Osteoblast (primary cell): Measurements from ENCODE around the gene FXR1. TPM values are rescaled to one million over a fixed set of nuclear protein-coding genes. Genes with fewer than 3 reads are reported as not detected.

Experiments
- DNase-seq: peaks from one replicate; pipeline ENCODE4 v3.0.0; 2011; ENCODE audit warnings: low spot score, mixed read lengths; ENCODE audit not compliant: insufficient read length; ENCODE audit errors: missing footprints
- H2AFZ ChIP-seq: 2 replicates; pipeline ENCODE4 v1.6.0; 2011; ENCODE audit warnings: mild to moderate bottlenecking, low read length
- H3K27ac ChIP-seq: 2 replicates; pipeline ENCODE4 v1.5.1; 2011; ENCODE audit warnings: mild to moderate bottlenecking, low read depth, low read length, moderate library complexity
- H3K27me3 ChIP-seq: 2 replicates; pipeline ENCODE4 v1.6.0; 2012; ENCODE audit warnings: mild to moderate bottlenecking, control low read depth, inconsistent platforms, low read length, moderate library complexity; ENCODE audit not compliant: insufficient read depth
- H3K36me3 ChIP-seq: 2 replicates; pipeline ENCODE4 v1.5.1; 2011; ENCODE audit warnings: mild to moderate bottlenecking, low read length, control low read depth, moderate library complexity; ENCODE audit not compliant: insufficient read depth
- H3K4me1 ChIP-seq: 2 replicates; pipeline ENCODE4 v1.5.1; 2011; ENCODE audit warnings: mild to moderate bottlenecking, low read length, control low read depth, moderate library complexity; ENCODE audit not compliant: insufficient read depth
- H3K4me2 ChIP-seq: 2 replicates; pipeline ENCODE4 v1.6.0; 2011; ENCODE audit warnings: mild to moderate bottlenecking, low read length; ENCODE audit not compliant: insufficient read depth
- H3K4me3 ChIP-seq: fragments of 200-600 bp; sonication (generic); 3 replicates; pipeline ENCODE4 v1.5.1; 2012; ENCODE audit warnings: mild to moderate bottlenecking, low read length, inconsistent platforms; ENCODE audit not compliant: insufficient read depth
- H3K79me2 ChIP-seq: 2 replicates; pipeline ENCODE4 v1.6.0; 2012; ENCODE audit warnings: mild to moderate bottlenecking, low read length, control low read depth, inconsistent platforms; ENCODE audit not compliant: insufficient read depth
- H3K9me3 ChIP-seq: 2 replicates; pipeline ENCODE4 v1.5.1; 2011; ENCODE audit warnings: low read depth, low read length, control low read depth
- H4K20me1 ChIP-seq: 2 replicates; pipeline ENCODE4 v1.6.0; 2012; ENCODE audit warnings: mild to moderate bottlenecking, low read length, control low read depth; ENCODE audit not compliant: insufficient read depth
- total RNA-seq: library from RNA; depleted of rRNA; stranded (reverse); fragments of >200 nt; gene quantifications from 2 replicates; pipeline ENCODE4 v1.2.3, GENCODE V29; 2012
- TF ChIP-seq, protein P1 (sequence below): IDR thresholded peaks from 2 replicates; pipeline ENCODE4 v1.5.1; 2011; ENCODE audit warnings: mild to moderate bottlenecking, low read depth, low read length, moderate library complexity; ENCODE audit errors: extremely low read depth

The FXR1 gene
- total RNA-seq, 1 donor = 110 TPM

DNA sequence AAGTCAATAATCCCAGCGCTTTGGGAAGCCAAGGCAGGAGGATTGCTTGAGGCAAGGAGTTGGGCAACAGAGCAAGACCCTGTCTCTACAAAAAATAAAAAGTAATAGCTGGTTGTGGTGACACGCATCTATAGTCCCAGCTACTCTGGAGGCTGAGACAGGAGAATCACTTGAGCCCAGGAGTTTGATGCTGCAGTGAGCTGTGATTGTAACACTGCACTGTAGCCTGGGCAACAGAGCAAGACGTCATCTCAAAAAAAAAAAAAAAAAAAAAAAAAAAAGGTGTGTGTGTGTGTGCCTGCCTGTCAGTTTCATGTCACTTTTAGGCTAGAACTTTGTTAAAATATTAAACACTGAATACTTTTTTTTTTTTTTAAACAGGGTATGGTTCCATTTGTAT lies 48.6 kb downstream of the FXR1 start:
- no peak overlapping the region for H3K4me3 ChIP-seq
- no peak overlapping the region for H2AFZ ChIP-seq
- H3K4me2 ChIP-seq = no peak overlapping the region
- no peak overlapping the region for H3K27ac ChIP-seq
- H3K9me3 ChIP-seq = no peaks in the 10 kb centered on the region
- peaks cover 3% of the 10 kb centered on the region for H4K20me1 ChIP-seq
- H3K79me2 ChIP-seq = peaks cover 6% of the 10 kb centered on the region
- no peak for DNase-seq
- no peaks in the 10 kb centered on the region for H3K27me3 ChIP-seq
- peaks cover 75% of the 10 kb centered on the region for H3K36me3 ChIP-seq
- TF ChIP-seq, protein P1, sequence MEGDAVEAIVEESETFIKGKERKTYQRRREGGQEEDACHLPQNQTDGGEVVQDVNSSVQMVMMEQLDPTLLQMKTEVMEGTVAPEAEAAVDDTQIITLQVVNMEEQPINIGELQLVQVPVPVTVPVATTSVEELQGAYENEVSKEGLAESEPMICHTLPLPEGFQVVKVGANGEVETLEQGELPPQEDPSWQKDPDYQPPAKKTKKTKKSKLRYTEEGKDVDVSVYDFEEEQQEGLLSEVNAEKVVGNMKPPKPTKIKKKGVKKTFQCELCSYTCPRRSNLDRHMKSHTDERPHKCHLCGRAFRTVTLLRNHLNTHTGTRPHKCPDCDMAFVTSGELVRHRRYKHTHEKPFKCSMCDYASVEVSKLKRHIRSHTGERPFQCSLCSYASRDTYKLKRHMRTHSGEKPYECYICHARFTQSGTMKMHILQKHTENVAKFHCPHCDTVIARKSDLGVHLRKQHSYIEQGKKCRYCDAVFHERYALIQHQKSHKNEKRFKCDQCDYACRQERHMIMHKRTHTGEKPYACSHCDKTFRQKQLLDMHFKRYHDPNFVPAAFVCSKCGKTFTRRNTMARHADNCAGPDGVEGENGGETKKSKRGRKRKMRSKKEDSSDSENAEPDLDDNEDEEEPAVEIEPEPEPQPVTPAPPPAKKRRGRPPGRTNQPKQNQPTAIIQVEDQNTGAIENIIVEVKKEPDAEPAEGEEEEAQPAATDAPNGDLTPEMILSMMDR = no peak
- H3K4me1 ChIP-seq = no peaks in the 10 kb centered on the region

DNA sequence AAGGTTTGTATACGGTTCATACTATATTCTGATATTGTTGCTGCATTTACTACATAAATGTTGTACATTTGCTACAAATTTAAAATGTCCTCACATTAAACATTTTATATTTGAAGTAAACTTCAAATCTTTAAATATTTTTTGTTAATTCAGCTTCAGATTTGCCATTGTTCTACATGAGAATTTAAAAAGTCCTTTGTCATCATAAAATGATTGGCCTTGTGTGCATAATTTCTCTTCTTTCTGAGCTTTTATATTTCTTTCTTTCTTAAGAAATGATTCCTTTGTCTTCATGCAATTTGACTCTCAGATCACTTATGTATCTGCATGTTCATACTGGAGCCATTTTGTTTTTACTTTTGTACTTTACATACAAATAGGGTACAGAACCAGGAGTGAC lies 49.1 kb downstream of the FXR1 start:
- Histone ChIP-seq H3K4me1 (no peaks in the 10 kb centered on the region), H3K36me3 (peaks cover 70% of the 10 kb centered on the region), H4K20me1 (peaks cover 3% of the 10 kb centered on the region), H2AFZ (no peak overlapping the region), H3K79me2 (peaks cover 6% of the 10 kb centered on the region), H3K27me3 (no peaks in the 10 kb centered on the region), H3K4me3 (no peak overlapping the region), H3K9me3 (no peaks in the 10 kb centered on the region), H3K27ac (no peak overlapping the region), H3K4me2 (no peak overlapping the region)
- TF ChIP-seq, protein P1 = no peak
- no peak for DNase-seq

DNA sequence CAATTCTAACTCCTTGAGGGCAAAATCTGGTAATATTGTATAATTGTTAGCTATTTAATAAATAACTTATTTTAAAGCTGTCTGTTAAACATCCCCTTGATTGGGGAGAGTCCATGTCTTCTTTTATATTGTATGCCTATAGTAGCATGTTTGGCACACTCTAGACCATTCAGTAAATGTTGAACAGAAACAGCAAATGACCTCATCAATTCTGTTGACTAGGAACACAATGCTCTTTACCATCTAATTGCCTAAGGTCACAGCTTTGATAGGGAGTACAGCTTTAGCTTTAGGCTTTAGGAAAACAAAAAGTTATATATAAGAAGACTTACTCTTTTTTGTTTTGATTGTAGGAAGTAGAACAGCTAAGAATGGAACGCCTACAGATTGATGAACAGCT lies 50.1 kb downstream of the FXR1 start:
- Histone ChIP-seq H3K79me2 (peaks cover 6% of the 10 kb centered on the region), H2AFZ (no peak overlapping the region), H3K4me1 (no peaks in the 10 kb centered on the region), H3K9me3 (no peaks in the 10 kb centered on the region), H3K27me3 (no peaks in the 10 kb centered on the region), H3K27ac (no peak overlapping the region), H4K20me1 (peaks cover 3% of the 10 kb centered on the region), H3K4me2 (no peak overlapping the region), H3K4me3 (no peak overlapping the region), H3K36me3 (peaks cover 66% of the 10 kb centered on the region)
- no peak for DNase-seq
- TF ChIP-seq, protein P1 = no peak

DNA sequence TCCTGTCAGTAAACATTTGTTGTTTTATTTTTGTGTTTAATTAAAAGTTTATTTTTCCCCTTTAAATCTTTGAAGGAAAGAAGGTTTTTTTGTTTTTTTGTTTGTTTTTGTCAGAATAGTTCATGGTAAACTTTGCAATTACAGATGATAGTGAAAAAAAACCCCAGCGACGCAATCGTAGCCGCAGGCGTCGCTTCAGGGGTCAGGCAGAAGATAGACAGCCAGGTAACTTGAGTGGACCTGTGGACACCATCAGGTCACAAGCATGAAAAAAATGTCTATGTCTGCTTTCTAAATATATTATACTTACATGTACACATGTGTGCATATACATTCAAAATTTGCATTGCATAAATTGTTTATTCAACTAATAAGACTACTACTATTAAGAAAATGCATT lies 58.5 kb downstream of the FXR1 start:
- DNase-seq = no peak
- Histone ChIP-seq H3K79me2 (no peaks in the 10 kb centered on the region), H3K36me3 (peaks cover 50% of the 10 kb centered on the region), H4K20me1 (no peaks in the 10 kb centered on the region), H3K4me3 (no peak overlapping the region), H2AFZ (no peak overlapping the region), H3K27me3 (no peaks in the 10 kb centered on the region), H3K4me2 (no peak overlapping the region), H3K27ac (no peak overlapping the region), H3K9me3 (no peaks in the 10 kb centered on the region), H3K4me1 (no peaks in the 10 kb centered on the region)
- TF ChIP-seq, protein P1 = no peak
